IPS-15b (cell line): ENCODE data around the gene DDX4.
"Not testable (repeated sequence)": the region's sequence is repeated elsewhere in the genome, so short reads cannot be mapped to it uniquely, and the experiment has no call there.

Experiments used
- H3K27me3 ChIP-seq: one replicate; pipeline ENCODE4 v1.6.1; 2013; ENCODE audit warnings: low read length; ENCODE audit not compliant: control insufficient read depth, insufficient read depth
- H3K36me3 ChIP-seq: one replicate; pipeline ENCODE4 v1.6.1; 2013; ENCODE audit warnings: low read length; ENCODE audit not compliant: control insufficient read depth, insufficient read depth
- H3K4me1 ChIP-seq: one replicate; pipeline ENCODE4 v1.6.1; 2013; ENCODE audit warnings: mild to moderate bottlenecking, low read length; ENCODE audit not compliant: control insufficient read depth, insufficient read depth
- H3K4me3 ChIP-seq: one replicate; pipeline ENCODE4 v1.5.1; 2013; ENCODE audit warnings: low read depth, low read length
- H3K9ac ChIP-seq: one replicate; pipeline ENCODE4 v1.6.1; 2013; ENCODE audit warnings: low read depth, mild to moderate bottlenecking, low read length
- H3K9me3 ChIP-seq: one replicate; pipeline ENCODE4 v1.6.1; 2013; ENCODE audit warnings: mild to moderate bottlenecking, low read length; ENCODE audit not compliant: control insufficient read depth, insufficient read depth

Gene DDX4

DNA sequence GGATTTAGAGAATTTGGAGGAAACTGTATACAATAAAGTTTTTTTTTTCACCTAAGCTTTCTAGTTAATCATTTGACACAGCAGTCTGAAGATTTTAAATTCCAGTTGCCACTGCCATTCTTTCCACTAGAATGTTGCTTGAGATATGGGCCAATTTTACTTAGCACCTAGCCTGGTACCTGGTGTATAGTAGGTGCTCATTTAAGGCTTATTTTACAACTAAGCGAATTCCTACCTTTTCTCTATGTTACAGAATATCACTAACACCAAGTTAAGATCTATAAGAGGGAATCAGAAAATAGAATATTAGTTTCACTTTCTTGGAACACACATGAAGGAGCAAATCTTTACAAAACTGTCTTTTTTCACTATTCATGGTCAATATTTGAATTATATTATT lies 3.2 kb upstream of the DDX4 start:
- Histone ChIP-seq H3K4me3 (no peak overlapping the region), H3K9me3 (no peaks in the 10 kb centered on the region), H3K36me3 (no peaks in the 10 kb centered on the region), H3K9ac (no peak overlapping the region), H3K27me3 (no peaks in the 10 kb centered on the region), H3K4me1 (no peaks in the 10 kb centered on the region)

- Histone ChIP-seq H3K9me3 (no peaks in the 10 kb centered on the region), H3K4me1 (no peaks in the 10 kb centered on the region), H3K27me3 (no peaks in the 10 kb centered on the region), H3K36me3 (no peaks in the 10 kb centered on the region), H3K9ac (no peak overlapping the region), H3K4me3 (no peak overlapping the region)
These were observed 4.9 kb downstream of the DDX4 start for GRCh38 chr5:55742778-55743177.

- H3K9me3 ChIP-seq: no peaks in the 10 kb centered on the region
- H3K4me3 ChIP-seq: no peak overlapping the region
- H3K27me3 ChIP-seq: no peaks in the 10 kb centered on the region
- H3K4me1 ChIP-seq: no peaks in the 10 kb centered on the region
- no peaks in the 10 kb centered on the region for H3K36me3 ChIP-seq
- H3K9ac ChIP-seq: no peak overlapping the region
These were observed 10.0 kb downstream of the DDX4 start for GRCh38 chr5:55747778-55748318.

DNA sequence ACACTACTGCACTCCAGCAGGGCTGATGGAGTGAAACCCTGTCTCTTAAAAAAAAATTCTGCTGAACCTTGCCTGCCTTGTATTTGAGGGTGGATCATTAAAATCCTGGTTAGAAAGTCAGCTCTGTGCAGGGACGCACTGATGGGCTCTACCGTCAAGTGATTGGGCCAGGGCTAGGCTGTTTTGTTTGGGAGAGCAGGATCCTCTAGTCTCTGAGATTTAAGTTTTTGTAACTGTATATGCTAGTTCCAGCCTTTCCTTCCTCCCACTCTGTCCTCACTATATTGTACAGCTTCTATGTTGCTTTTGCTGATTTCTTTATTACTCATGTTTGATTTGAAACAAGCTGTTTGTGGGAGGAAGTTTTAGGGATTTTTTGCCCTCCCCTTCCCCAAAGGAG lies 11.5 kb downstream of the DDX4 start:
- Histone ChIP-seq H3K27me3 (no peaks in the 10 kb centered on the region), H3K9ac (no peak overlapping the region), H3K4me1 (no peaks in the 10 kb centered on the region), H3K36me3 (no peaks in the 10 kb centered on the region), H3K4me3 (no peak overlapping the region), H3K9me3 (no peaks in the 10 kb centered on the region)

DNA sequence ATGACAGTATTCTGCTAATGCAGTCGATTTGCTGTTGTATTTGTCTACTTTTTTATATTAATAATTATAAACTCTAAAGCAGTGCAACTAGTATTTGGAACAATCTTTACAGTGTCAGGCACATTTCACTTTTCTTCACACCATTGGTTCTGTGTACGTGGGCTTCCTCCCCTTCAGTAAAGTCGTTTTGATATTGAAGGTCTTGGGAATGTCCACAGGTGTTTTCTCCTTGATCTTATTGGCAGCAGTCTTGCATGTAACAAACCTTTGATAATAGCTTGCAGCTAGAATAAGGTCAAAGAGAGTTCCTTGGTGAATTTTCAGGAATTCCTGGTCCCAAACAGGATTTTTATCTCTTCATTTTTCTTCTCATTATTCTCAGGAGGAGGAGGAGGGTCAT lies 12.2 kb downstream of the DDX4 start:
- Histone ChIP-seq H3K4me1 (no peaks in the 10 kb centered on the region), H3K4me3 (no peak overlapping the region), H3K9me3 (no peaks in the 10 kb centered on the region), H3K9ac (no peak overlapping the region), H3K27me3 (no peaks in the 10 kb centered on the region), H3K36me3 (no peaks in the 10 kb centered on the region)

GRCh38 chr5:55750499-55750898 lies 12.6 kb downstream of the DDX4 start:
- no peaks in the 10 kb centered on the region for H3K4me1 ChIP-seq
- no peak overlapping the region for H3K4me3 ChIP-seq
- H3K9ac ChIP-seq: no peak overlapping the region

GRCh38 chr5:55758231-55758630 lies 20.4 kb downstream of the DDX4 start:
- Histone ChIP-seq H3K9me3 (no peaks in the 10 kb centered on the region), H3K4me1 (no peaks in the 10 kb centered on the region), H3K9ac (no peak overlapping the region), H3K36me3 (no peaks in the 10 kb centered on the region), H3K27me3 (no peaks in the 10 kb centered on the region), H3K4me3 (no peak overlapping the region)

More at GRCh38 chr5:55750499-55750898, 12.6 kb downstream of the DDX4 start:
- H3K9me3 ChIP-seq: no peaks in the 10 kb centered on the region
- H3K27me3 ChIP-seq: no peaks in the 10 kb centered on the region
- H3K36me3 ChIP-seq: no peaks in the 10 kb centered on the region

GRCh38 chr5:55758714-55759113 lies 20.9 kb downstream of the DDX4 start:
- Histone ChIP-seq H3K4me3 (no peak overlapping the region), H3K4me1 (no peaks in the 10 kb centered on the region)

DNA sequence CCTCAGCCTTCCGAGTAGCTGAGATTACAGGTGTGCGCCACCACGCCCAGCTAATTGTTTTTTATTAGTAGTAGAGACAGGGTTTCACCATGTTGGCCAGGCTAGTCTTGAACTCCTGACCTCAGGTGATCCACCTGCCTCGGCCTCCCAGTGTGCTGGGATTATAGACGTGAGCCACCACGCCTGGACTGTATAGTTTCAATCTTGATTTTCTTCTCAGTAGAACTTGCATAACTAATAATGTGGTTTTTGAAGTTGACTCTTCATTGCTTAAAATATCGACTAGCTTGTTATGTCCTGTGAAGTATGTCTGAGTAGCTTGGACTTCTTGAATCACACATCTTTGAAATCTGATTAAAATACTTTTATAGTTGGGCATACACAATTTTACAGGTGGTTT lies 23.9 kb downstream of the DDX4 start:
- not testable (repeated sequence) for H3K9ac ChIP-seq, H3K36me3 ChIP-seq, H3K4me3 ChIP-seq, H3K9me3 ChIP-seq, H3K27me3 ChIP-seq, H3K4me1 ChIP-seq

More at GRCh38 chr5:55758714-55759113, 20.9 kb downstream of the DDX4 start:
- H3K9me3 ChIP-seq: no peaks in the 10 kb centered on the region
- no peaks in the 10 kb centered on the region for H3K27me3 ChIP-seq
- H3K9ac ChIP-seq: no peak overlapping the region
- H3K36me3 ChIP-seq: no peaks in the 10 kb centered on the region

DNA sequence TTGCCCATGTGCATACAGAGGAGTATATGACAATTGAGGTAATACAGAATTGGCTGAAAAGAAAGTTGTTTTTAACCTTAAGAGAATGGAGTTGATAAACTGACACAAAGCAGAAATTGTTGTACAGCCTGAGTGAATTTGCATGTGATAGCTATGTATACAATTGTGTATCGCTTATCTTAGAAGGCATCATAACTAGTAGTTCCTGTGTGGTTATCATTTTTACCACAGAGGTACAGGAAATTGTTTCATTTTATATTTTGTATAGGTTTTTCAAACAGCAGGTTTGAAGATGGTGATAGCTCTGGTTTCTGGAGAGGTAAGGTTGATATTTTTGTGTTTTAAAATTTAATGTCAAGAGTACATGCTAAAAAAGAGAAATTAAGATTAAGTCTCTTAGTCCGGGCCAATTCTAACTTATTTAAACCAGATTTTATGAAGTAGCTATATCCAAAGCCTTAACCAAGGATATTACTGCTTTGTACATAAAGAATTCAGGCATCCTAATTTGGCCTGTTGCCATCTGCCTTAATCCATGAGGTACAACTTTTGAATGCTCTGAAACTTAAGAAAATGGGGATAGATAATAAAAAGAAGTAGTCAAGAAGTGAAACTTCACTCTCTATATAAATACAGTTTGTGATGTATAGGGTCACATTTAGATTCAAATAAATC lies 26.0 kb downstream of the DDX4 start:
- Histone ChIP-seq H3K4me1 (no peaks in the 10 kb centered on the region), H3K4me3 (no peak overlapping the region), H3K9me3 (no peaks in the 10 kb centered on the region), H3K9ac (no peak overlapping the region), H3K27me3 (no peaks in the 10 kb centered on the region), H3K36me3 (no peaks in the 10 kb centered on the region)

GRCh38 chr5:55768279-55768678 lies 30.4 kb downstream of the DDX4 start:
- no peaks in the 10 kb centered on the region for H3K9me3 ChIP-seq
- no peak overlapping the region for H3K9ac ChIP-seq
- H3K27me3 ChIP-seq: no peaks in the 10 kb centered on the region
- no peaks in the 10 kb centered on the region for H3K36me3 ChIP-seq
- H3K4me3 ChIP-seq: no peak overlapping the region
- H3K4me1 ChIP-seq: peaks cover 20% of the 10 kb centered on the region

DNA sequence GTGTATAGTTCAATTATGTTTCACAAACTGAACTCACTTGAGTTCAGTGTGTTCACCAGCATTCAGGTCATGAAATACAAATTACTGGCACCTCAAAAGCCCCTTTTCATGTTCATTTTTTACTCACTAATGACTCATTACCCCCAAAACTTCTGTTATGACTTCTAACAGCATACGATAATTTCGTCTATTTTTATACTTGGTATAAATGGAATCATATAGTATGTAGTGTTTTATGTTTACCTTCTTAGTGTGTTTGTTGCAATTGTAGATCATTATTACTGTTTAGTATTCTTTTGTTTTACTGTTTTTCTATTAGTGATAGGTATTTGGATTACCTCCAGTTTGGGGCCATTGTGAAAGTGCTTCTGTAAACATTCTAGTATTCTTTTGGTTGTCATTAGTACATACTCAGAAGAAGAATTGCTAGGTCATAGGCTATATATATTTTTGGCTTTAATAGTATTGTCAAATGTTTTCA lies 33.4 kb downstream of the DDX4 start:
- Histone ChIP-seq H3K9ac (no peak overlapping the region), H3K4me3 (no peak overlapping the region), H3K9me3 (no peaks in the 10 kb centered on the region), H3K27me3 (no peaks in the 10 kb centered on the region), H3K36me3 (no peaks in the 10 kb centered on the region), H3K4me1 (peaks cover 20% of the 10 kb centered on the region)
